GM19025 (cell line): ENCODE measurements around the gene GPATCH8.
"Not testable (repeated sequence)": the region's sequence is repeated elsewhere in the genome, so short reads cannot be mapped to it uniquely, and the experiment has no call there.

Experiments used
- ATAC-seq: cut with Tn5 transposase; IDR thresholded peaks from one replicate; pipeline ENCODE4 v1.9.1; 2021; ENCODE audit warnings: mild to moderate bottlenecking, low read depth, moderate library complexity; ENCODE audit not compliant: unreplicated experiment

Gene GPATCH8

DNA sequence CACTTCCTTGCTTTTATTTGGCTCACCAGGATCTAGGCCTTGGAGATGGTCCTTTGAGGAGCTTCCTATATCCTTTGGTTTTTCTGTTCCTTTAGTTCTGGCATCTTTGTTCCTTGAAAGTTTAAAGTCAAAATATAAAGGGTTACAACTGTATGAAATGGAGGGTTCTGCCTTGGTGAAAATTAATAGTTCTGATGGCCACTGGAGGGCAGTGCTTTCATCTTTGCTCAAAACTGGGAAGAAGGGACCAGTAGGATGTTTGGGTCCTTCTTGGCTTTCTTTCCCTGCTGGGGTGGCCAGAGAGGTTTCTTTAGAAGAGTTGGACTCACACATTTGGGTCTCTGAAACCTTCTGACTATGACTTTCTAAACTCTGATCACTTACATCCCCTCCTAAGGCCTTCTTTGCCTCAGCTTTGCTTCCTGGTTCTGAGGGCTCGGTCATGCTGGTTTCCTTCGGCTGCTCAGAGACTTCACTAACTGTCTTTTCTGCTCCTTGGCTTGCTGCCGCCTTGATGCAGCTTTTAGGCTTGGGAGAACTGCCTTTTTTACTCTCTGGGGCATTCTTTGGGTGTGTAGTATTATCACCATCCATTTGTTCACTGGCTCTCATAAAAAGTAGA is 102.9 kb downstream of the GPATCH8 start:
- ATAC-seq, result no peak

DNA sequence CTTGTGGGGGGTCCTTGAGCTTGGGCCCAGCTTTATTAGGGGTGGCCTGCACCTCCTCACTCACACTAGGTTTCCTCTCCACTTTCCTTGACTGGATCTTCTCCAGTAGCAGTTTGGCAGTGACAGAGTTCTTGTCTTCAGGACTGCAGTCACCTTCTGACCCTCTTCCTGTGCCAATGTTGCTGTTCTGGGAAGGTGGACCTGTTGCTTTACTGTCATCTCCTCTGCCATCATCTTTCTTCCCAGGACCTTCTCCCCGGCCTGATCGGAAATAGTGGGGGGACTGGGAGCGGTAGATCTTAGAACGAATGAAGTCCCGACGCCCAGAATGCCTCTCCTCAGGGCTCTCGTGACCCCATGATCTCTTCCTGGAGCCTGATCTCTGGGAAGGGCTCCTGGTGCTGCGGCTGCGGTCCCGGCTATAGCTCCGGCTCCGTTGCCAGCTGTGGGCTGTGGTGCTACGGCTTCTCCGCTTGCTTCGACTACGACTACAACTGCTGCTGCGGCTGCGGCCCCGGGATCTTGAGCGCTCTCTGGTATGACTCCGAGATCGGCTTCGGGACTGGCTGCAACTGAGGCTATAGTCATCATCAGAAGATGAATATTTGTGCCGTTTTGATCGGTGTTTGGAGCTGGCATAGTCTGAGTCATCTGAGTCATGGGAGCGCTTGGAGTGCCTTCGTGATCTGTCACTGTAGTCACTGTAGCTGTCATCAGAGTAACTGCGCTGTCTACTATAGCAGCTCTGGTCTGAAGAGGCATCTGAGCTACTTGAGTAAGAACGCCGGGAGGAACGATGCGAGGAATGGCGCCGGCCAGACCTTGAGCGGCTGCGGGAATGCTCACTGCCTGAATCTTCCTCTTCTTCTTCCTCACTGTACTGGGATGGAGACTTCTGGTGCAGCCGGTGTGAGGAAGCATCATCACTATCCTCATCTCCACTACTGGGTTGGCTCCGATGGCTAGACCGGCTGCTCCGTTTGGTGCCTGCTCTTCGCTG is 104.2 kb downstream of the GPATCH8 start:
- ATAC-seq, result no peak

DNA sequence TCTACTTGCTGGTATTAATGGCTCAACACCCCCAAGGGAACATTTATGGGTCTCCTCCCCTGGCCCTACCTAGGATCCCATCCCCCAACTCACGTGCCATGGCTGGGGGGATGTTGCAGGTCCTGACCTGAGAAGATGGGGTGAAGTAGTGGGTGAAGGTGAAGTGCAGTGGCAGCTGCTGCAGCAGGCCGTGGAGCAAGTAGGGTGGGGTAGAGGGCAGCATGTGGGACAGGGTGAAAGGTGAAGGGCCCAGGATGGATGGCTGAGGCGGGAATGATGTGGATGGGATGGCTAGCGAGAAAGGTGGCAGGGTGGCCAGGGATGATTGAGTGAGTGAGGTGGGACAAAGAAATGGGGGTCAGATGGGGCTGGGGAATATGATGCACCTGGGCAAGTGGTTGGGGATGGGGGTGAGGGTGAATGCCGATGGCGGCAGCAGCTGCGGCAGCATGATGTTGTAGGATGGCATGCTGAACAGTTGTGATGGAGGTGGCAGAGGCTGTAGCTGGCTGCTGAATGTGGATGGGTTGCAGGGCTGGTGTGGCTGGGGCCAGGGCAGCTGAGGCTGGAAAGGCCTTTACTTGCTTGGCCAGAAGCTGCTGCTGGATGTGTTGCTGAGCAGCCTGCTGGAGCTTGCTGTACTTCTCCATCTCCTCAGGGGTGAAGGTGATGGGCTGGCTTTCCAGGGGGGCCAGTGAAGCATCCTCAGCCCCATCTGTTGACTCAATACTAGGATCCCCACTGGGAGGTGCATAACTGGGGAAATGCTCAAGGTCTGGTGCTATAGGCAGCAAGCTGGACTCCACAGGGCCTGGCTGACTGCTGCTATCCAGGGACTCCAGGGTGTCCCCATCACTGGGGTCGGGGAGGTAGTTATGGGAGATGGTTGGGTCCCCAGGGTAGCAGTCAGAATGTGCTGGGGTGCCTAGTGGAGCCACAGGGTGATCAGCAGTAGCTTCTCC is 105.4 kb downstream of the GPATCH8 start:
- no peak for ATAC-seq

DNA sequence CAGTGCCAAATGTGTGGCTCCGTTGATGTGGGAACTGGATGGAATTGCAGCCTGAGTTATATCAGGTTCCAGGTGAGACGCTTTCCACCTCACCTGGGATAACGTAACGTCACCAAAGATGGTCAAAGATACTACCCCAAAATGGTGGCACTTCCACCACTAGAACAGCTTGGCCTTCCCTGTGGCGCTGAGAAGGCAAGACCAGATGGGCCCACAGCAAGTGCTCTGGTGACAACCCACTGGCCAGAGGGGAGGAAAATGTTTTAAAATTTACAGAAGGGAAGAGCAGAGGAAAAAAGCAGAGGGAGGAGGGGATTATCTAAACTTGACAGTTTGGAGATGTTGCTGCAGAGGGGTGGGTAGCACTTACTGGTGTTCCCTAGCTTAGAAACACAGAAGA is 106.3 kb downstream of the GPATCH8 start:
- ATAC-seq, result no peak

DNA sequence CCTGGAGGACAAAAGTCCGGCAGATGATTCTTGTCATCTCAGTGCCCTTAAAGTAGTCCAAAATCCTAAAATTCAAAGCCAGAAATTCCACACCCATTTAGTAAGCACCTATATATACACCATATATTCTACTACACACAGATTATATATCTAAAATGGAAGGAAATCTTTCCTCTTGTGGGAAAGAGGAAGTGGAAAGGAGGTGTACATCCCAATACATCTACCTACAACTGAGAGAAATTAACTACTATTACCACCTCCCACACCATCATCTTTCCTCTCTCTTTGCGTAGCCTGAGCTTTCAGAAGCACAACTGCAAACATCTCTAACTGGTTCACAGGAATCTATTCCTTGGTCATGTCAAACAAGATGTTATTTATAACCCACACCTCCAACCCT is 108.4 kb downstream of the GPATCH8 start:
- ATAC-seq, result no peak

DNA sequence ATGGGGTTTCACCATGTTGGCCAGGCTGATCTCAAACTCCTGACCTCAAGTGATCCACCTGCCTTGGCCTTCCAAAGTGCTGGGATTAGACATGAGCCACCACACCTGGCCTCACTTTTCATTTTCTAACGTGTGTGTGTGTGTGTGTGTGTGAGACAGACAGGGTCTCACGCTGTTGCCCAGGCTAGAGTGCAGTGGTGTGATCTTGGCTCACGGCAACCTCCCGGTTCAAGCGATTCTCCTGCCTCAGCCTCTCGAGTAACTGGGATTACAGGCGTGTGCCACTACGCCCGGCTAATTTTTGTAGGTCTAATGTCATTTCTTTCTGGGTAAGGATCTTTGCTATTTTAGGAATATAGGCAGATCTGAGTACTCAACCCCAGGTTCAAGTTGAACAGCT is 109.1 kb downstream of the GPATCH8 start:
- not testable (repeated sequence) for ATAC-seq

DNA sequence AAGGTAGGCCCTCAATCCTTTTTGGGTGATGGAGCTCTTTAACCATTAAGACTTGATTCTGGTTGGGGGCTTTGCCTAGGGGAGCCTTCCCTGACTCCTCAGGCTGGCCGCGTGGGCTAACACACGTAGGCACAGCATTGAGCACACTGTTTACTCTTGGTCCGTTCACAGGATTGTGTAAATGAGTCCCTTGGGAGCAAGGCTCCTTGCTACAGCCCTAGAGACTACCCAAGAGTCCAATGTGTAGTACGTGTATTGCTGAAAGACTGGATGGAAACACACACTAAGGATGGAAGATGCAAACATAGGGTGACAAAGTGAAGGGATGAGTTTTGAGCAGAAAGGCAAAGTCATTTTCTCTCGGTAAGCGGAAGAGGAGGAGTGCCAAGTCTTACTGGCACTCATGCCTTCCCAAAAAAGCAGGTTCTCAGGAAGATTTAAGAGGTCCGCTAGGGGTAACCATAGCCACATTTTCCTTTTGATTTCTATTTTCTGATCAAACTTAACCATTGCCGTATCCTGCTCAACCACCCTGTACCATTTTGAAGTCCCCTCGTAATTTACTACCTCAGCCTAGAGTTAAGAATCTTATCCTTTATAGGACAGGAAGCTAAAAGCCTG is 112.8 kb downstream of the GPATCH8 start:
- ATAC-seq, result no peak

DNA sequence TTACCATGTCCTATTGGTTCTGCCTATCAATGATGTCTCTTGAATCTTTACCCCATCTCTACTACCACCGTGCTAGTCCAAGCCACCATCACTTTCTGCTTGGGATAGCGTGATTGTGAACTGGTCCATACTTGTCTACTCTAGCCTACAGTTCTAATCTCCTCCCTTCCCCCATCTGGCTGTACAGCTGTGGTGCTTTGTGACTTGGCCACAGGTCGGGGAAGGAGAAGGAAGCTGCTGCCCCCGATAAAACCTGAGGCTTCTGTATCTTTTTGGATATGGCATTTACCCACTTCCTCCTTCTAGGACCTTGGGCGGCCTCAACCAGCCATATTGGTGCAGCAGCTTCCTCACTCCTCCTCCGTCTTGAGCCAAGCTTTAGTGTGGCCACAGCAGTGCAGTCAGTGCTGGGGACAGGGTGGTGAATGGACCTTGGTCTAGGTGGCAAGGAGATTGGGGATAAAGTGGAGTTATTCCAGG is 113.4 kb downstream of the GPATCH8 start:
- no peak for ATAC-seq

DNA sequence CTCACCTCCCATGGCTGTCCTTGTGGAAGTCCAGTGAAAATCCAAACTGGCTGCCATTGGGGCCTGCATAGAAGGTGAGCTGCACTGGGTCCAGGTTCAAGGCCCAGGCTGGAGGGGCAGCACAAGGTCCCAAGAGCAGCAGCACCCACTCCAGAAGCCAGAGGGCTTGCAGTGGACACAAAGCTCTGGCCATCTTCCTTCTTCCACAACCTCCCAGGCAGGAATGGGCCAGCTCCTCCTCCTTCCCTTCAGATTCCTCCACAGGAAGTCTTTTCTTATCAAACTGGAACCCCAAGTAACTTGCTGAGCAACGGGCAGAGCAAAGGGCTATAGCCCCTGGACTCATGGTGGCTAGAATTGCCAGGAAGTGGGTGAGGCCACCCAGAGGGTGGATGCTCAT is 113.9 kb downstream of the GPATCH8 start, which contains the start of gene ITGA2B:
Gene ITGA2B, minus strand, starts transcription at position 369 of the 400 bp plus-strand sequence. Its CDS starts 176 bp downstream, at position 193.
- ATAC-seq, result no peak

DNA sequence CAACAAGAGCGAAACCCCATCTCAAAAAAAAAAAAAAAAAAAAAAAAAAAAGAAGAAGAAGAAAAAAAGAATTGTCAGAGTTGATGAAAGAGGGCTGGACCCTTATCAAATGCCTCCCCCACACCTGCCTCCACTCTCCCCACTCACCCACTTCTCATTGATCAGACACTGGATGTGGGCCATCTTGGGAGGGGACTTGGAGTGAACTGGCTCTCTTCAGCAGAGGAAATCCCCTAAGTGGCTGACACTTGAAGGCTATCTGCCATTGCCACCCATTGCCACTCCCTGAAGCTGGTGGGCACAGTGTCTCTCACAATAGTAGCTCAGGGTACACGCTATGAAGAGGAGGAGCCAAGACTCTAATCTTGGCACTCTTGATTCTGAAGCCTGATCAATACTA is 115.4 kb downstream of the GPATCH8 start:
- ATAC-seq, result no peak

DNA sequence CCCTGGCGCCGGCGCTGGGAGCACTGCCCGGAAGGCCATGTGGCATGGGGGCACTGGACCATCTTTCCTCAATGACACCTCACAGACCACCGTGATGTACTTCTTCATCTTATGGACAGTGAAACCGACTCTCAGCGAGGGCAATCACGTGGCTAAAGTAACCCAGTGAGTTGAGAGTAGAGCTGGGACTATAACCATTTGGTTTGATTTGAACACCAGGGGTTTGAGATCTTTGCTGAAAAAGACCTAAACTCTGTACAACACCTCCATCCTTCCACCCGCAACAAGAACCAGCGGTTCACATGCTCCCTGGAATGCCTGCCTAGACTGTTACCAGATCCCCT is 117.1 kb downstream of the GPATCH8 start:
- ATAC-seq, result no peak

DNA sequence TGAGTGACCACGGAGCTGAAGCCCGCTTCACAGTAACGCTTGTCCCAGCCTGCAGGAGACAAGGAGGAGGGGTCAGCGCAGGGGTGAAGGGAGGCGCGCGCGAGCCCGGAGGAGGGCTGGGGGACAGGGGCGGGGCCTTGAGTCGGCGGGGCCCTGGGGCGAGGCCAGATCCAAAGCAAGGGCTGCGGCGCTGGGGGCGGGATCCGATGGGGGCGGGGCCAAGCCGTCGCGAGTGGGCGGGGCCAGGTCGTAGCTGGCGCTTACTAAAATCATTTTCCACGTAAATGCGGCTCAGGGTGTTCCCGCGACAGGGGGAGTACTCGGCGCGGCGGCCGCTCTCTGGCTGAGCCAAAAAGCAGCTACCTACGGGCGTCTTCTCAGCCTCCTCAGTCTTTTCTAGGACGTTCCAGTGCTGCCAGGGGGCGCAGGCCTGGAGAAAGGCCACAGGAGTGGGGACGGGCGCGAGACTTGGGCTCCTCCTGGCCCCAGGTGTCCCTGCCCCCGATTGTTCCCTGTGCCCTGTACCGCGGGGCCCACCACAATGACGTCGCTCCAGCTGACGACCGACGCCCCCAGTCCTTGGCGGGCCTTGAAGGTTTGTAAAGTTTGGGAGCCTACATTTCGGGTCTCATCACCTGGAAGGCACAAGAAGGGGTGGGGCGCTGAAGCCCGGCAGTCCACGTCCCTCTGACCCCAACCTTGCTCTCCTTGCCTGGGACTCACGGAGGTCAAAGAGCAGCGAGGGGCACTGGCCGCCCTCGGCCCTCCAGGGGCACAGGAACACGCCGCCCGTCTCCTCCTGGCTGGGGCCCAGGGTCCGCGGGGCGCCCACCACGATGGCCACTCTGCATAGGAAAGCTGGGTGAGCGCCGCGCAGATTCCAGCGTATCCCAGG is 117.7 kb downstream of the GPATCH8 start:
- peak; percentile 55 for ATAC-seq

DNA sequence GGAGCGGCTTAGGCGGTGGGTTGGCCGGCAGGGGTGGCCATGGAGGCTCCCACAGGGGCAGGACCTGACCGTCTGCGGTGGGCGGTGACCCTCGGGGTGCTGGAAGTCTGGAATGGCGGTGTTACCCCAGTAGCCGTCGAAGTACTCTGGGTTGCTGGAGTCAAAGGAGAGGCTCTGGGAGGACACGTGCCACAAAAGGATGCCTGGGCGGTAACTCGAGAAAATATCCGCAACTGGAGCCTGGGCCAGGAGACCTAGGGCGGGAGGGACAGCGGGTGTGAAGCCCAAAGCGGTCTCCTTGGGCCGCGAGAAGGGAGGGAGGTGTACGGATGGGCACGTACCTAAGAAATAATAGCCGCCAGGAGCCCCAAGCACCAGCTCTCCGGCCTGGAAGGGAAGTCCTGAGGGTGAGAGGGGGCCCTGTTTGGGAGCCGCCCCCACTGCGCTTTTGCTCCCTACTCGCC is 118.4 kb downstream of the GPATCH8 start:
- no peak for ATAC-seq

DNA sequence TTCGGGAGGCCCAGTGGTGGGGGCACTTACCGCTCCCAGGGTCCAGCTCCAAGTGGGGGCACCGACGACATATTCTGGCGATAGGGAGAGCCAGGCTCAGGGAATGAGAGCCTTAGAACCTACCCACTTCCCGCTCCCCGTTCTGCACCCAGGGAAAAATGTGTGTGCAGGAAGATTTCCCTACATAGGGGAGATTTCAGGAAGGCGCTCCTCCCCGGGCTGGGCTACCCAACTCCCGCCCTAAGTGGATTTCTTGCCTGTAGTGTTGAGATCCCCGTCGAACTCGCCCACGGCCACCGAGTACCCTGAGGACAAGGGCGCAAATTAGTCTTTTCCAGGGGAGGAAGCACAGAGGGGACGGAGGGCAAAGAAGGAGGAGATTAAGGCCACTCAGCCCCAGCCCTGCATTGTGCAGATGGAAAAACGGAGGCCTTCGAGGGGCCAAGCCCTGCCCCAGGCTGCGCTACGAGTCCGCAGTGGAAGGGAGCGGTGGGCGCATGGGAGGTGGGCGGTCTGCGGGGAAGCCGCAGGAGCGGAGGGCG is 118.9 kb downstream of the GPATCH8 start:
- ATAC-seq, result no peak

DNA sequence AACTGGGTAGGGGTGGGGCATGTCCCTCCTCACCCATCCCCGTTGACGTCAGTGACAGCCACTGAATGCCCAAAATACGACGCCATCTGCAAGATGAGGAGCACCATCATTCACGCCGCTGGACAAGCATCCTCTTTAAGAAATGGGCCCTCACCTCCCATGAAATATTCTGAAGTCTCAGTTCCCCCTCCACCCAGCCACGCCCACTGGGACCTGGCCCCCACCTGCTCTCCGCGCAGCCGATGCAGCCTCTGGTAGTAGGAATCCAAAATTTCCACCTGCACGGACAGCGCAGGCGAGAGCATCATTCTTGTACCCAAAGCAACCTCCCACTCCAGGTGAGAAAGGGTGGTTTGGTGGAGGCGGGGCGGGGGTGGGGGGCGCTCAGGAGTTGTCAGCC is 119.3 kb downstream of the GPATCH8 start:
- ATAC-seq, result no peak

DNA sequence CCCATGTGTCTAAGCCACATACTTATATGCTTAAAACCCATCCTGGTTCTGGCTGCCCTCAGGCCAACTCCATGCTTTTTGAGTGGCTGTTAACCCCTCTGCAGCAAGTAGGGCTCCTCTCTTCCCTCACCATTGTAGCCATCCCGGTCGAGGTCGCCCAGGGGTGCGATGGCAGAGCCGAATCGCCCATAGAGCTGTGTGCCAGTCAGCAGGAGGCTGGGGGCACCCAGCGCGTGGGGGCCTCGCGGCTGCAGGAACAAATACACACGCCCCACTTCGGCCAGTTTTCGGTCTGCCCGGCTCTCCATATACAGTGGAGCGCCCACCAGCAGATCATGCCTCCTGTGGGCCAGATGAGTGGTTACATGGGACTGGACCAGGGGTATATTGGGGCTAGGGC is 119.8 kb downstream of the GPATCH8 start:
- no peak for ATAC-seq

DNA sequence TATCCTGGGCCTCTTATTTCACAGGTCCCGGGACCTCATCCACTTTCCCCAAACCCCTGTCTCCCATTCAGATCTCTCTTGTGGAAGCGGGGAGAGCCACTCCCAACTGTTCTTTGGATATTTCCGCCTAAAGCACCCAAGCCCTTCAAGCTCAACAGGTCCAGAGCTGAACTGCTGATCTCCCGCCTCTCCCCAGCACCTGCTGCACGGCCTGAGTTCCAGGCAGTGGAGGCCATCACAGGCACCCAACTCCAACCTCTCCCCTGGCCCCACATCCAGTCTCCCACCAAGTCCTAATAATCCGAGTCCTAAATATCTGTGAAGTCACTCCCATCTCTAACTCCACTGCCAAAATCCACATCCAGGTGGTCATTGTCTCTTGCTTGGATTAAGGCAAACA is 120.3 kb downstream of the GPATCH8 start:
- no peak for ATAC-seq

DNA sequence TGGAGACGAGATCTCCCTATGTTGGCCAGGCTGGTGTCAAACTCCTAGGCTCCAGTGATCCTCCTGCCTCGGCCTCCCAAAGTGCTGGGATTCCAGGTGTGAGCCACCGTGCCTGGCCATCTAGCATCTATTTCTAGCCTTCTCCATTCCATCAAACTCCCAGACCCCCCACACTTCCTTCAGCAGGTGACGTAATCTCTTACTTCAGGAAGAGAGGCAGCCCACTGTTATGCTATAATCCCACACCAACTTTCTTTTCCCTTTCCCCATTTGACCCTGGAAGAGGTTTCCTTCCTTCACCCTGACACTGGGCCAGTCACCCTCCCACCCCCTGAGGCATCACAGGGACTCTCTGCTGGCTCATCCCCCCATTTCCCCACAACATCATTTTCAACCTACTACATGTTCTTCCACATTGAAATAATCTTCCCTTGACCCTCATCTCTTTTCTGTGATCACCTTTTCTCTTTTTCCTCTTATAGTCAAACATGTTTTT is 121.3 kb downstream of the GPATCH8 start:
- ATAC-seq, result no peak

DNA sequence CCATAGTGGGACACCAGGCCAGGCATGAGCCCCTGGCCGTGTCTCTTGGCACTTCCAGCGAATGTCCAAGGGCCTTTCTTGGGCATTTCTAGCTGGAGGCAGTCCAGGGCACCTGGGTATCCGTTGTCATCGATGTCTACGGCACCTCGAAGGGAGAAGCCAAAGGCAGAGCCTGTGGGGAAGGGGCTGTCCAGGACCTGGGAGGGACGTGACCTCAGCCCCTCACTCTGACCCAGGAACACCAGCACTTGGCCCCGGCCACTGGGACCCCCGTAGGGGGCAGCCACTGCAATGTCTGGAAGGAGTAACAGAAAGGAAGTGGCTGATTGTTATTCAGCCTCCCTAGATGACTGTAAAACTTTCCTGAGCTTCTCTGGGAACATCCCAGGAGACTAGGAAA is 122.4 kb downstream of the GPATCH8 start:
- no peak for ATAC-seq
